ENCODE data around the gene KCNJ10.

The KCNJ10 gene

GRCh38 chr1:159958719-159959380, 111.1 kb downstream of the KCNJ10 start:
- H2AFZ ChIP-seq (ENCODE audit: low read length): no peak overlapping the region
- no peak overlapping the region for H3K4me3 ChIP-seq (ENCODE audit: low read depth, low read length, poor library complexity, severe bottlenecking)
- no peak overlapping the region for H3K4me2 ChIP-seq (ENCODE audit: low read length)
- H3K4me1 ChIP-seq (ENCODE audit: insufficient read depth, low read length, severe bottlenecking): no peaks in the 10 kb centered on the region
- no peaks in the 10 kb centered on the region for H3K36me3 ChIP-seq (ENCODE audit: insufficient read depth, low read length)
- H3K9ac ChIP-seq (ENCODE audit: low read length): no peak overlapping the region
- H3K27me3 ChIP-seq (ENCODE audit: insufficient read depth, low read length): peaks cover 8% of the 10 kb centered on the region; the same call in 1 of the 2 replicates
- no peak for TF ChIP-seq CTCF (IDR thresholded peaks at IDR 0.05; ENCODE audit: low read length)
- TF ChIP-seq EZH2 (IDR thresholded peaks at IDR 0.05; ENCODE audit: borderline replicate concordance, low read length): no peak
- H3K9me3 ChIP-seq (ENCODE audit: low read length): no peaks in the 10 kb centered on the region
- no peaks in the 10 kb centered on the region for H3K79me2 ChIP-seq (ENCODE audit: insufficient read depth, low read length)
- H4K20me1 ChIP-seq (ENCODE audit: insufficient read depth, low read length): no peaks in the 10 kb centered on the region
- H3K27ac ChIP-seq (ENCODE audit: low read depth, low read length, poor library complexity, severe bottlenecking): no peak overlapping the region
- H3F3A ChIP-seq (ENCODE audit: insufficient read depth, low read length): no peaks in the 10 kb centered on the region
- H3K9me2 ChIP-seq (ENCODE audit: low read depth, low read length): no peaks in the 10 kb centered on the region

GRCh38 chr1:159957824-159958268, 112.1 kb downstream of the KCNJ10 start:
- TF ChIP-seq EZH2 (IDR thresholded peaks at IDR 0.05; ENCODE audit: borderline replicate concordance, low read length): no peak
- H3K27ac ChIP-seq (ENCODE audit: low read depth, low read length, poor library complexity, severe bottlenecking): no peak overlapping the region
- no peaks in the 10 kb centered on the region for H3K9me2 ChIP-seq (ENCODE audit: low read depth, low read length)
- no peaks in the 10 kb centered on the region for H3F3A ChIP-seq (ENCODE audit: insufficient read depth, low read length)
- H3K36me3 ChIP-seq (ENCODE audit: insufficient read depth, low read length): no peaks in the 10 kb centered on the region
- H3K9me3 ChIP-seq (ENCODE audit: low read length): no peaks in the 10 kb centered on the region
- no peak overlapping the region for H3K4me2 ChIP-seq (ENCODE audit: low read length)
- H3K27me3 ChIP-seq (ENCODE audit: insufficient read depth, low read length): peaks cover 4% of the 10 kb centered on the region; the same call in 1 of the 2 replicates
- no peaks in the 10 kb centered on the region for H3K79me2 ChIP-seq (ENCODE audit: insufficient read depth, low read length)
- no peak overlapping the region for H3K9ac ChIP-seq (ENCODE audit: low read length)
- H4K20me1 ChIP-seq (ENCODE audit: insufficient read depth, low read length): no peaks in the 10 kb centered on the region
- no peak overlapping the region for H3K4me3 ChIP-seq (ENCODE audit: low read depth, low read length, poor library complexity, severe bottlenecking)
- H2AFZ ChIP-seq (ENCODE audit: low read length): no peak overlapping the region
- no peaks in the 10 kb centered on the region for H3K4me1 ChIP-seq (ENCODE audit: insufficient read depth, low read length, severe bottlenecking)

- H3K36me3 ChIP-seq (ENCODE audit: insufficient read depth, low read length): no peaks in the 10 kb centered on the region
- H2AFZ ChIP-seq (ENCODE audit: low read length): no peak overlapping the region
- no peak overlapping the region for H3K9ac ChIP-seq (ENCODE audit: low read length)
- no peaks in the 10 kb centered on the region for H3K9me3 ChIP-seq (ENCODE audit: low read length)
- H3K4me2 ChIP-seq (ENCODE audit: low read length): no peak overlapping the region
- H3K4me1 ChIP-seq (ENCODE audit: insufficient read depth, low read length, severe bottlenecking): no peaks in the 10 kb centered on the region
- H4K20me1 ChIP-seq (ENCODE audit: insufficient read depth, low read length): no peaks in the 10 kb centered on the region
- no peak overlapping the region for H3K4me3 ChIP-seq (ENCODE audit: low read depth, low read length, poor library complexity, severe bottlenecking)
- no peaks in the 10 kb centered on the region for H3K9me2 ChIP-seq (ENCODE audit: low read depth, low read length)
- peaks cover 3% of the 10 kb centered on the region; the same call in 1 of the 2 replicates for H3K27me3 ChIP-seq (ENCODE audit: insufficient read depth, low read length)
- no peaks in the 10 kb centered on the region for H3F3A ChIP-seq (ENCODE audit: insufficient read depth, low read length)
- no peak overlapping the region for H3K27ac ChIP-seq (ENCODE audit: low read depth, low read length, poor library complexity, severe bottlenecking)
- TF ChIP-seq CTCF (IDR thresholded peaks at IDR 0.05; ENCODE audit: low read length): no peak
- no peak for TF ChIP-seq EZH2 (IDR thresholded peaks at IDR 0.05; ENCODE audit: borderline replicate concordance, low read length)
- no peaks in the 10 kb centered on the region for H3K79me2 ChIP-seq (ENCODE audit: insufficient read depth, low read length)
Observed at GRCh38 chr1:159955456-159955855, 114.5 kb downstream of the KCNJ10 start.
